Progenitor cell of endocrine pancreas (in vitro differentiated cells): ENCODE results near the gene SLC25A19. TPM values are rescaled to one million over a fixed set of nuclear protein-coding genes. Genes with fewer than 3 reads are reported as not detected.

Source experiments
- DNase-seq: peaks from one replicate; pipeline ENCODE4 v3.0.0; 2021; ENCODE audit warnings: low spot score; ENCODE audit not compliant: unreplicated experiment
- H3K27ac Mint-ChIP-seq: 2 replicates; pipeline ENCODE4 v1.8.0; 2021; ENCODE audit warnings: mild to moderate bottlenecking, moderate library complexity, mixed read lengths
- H3K27me3 Mint-ChIP-seq: 2 replicates; pipeline ENCODE4 v1.8.0; 2021; ENCODE audit warnings: mixed read lengths
- H3K36me3 Mint-ChIP-seq: 2 replicates; pipeline ENCODE4 v1.8.0; 2022; ENCODE audit warnings: mixed read lengths; ENCODE audit not compliant: insufficient read depth
- H3K4me1 Mint-ChIP-seq: 2 replicates; pipeline ENCODE4 v1.8.0; 2021; ENCODE audit warnings: low read depth, mixed read lengths
- H3K4me3 Mint-ChIP-seq: 2 replicates; pipeline ENCODE4 v1.8.0; 2021; ENCODE audit warnings: low read depth, mild to moderate bottlenecking, moderate library complexity, mixed read lengths
- H3K9me3 Mint-ChIP-seq: 2 replicates; pipeline ENCODE4 v1.8.0; 2021; ENCODE audit warnings: low read depth, mixed read lengths
- total RNA-seq: library from RNA; stranded (reverse); gene quantifications from 2 replicates; pipeline ENCODE4 v1.2.1, GENCODE V29; 2021
- TF ChIP-seq, protein P1 (sequence below): fragments of 200-600 bp; sonication (generic); IDR thresholded peaks from one replicate; pipeline ENCODE4 v1.5.0; 2021; ENCODE audit warnings: antibody characterized with exemption, mild to moderate bottlenecking; ENCODE audit not compliant: unreplicated experiment

Gene SLC25A19
- total RNA-seq, 1 donor from 2014 or later = 18.4 TPM

DNA sequence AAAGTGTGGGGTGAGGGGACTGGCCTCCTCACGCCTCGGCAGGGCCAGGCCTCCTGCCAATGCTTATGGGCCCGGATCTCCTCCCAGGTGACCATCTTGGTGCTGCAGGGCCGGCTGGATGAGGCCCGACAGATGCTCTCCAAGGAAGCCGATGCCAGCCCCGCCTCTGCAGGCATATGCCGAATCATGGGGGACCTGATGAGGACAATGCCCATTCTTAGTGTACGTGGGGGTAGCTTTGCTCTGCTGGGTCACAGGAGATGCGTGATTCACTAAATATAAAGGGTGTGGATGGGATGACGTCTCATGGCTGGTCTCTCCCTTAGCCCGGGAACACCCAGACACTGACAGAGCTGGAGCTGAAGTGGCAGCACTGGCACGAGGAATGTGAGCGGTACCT, 64.2 kb downstream of the SLC25A19 start:
- Mint-ChIP-seq H3K27ac (no peak overlapping the region), H3K4me3 (no peak overlapping the region), H3K27me3 (no peaks in the 10 kb centered on the region), H3K36me3 (peaks cover 13% of the 10 kb centered on the region), H3K9me3 (no peaks in the 10 kb centered on the region), H3K4me1 (no peaks in the 10 kb centered on the region)
- DNase-seq = no peak
- TF ChIP-seq, protein P1, sequence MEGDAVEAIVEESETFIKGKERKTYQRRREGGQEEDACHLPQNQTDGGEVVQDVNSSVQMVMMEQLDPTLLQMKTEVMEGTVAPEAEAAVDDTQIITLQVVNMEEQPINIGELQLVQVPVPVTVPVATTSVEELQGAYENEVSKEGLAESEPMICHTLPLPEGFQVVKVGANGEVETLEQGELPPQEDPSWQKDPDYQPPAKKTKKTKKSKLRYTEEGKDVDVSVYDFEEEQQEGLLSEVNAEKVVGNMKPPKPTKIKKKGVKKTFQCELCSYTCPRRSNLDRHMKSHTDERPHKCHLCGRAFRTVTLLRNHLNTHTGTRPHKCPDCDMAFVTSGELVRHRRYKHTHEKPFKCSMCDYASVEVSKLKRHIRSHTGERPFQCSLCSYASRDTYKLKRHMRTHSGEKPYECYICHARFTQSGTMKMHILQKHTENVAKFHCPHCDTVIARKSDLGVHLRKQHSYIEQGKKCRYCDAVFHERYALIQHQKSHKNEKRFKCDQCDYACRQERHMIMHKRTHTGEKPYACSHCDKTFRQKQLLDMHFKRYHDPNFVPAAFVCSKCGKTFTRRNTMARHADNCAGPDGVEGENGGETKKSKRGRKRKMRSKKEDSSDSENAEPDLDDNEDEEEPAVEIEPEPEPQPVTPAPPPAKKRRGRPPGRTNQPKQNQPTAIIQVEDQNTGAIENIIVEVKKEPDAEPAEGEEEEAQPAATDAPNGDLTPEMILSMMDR = no peak

Other genes with a start within 250 kb of the SLC25A19 start
- 160 and 163 TPM in 2 replicates for gene ATP5PD, start 242.5 kb downstream of the SLC25A19 start, total RNA-seq
- gene KCTD2, start 242.2 kb downstream of the SLC25A19 start, total RNA-seq = 24.9 and 27.1 TPM in 2 replicates
- 16.0 and 16.9 TPM in 2 replicates for gene SLC16A5, start 201.5 kb downstream of the SLC25A19 start, total RNA-seq
- 16.7 and 16.9 TPM in 2 replicates for gene ARMC7, start 179.5 kb downstream of the SLC25A19 start, total RNA-seq
- gene NT5C, start 157.7 kb downstream of the SLC25A19 start, total RNA-seq = 53.3 and 58.8 TPM in 2 replicates
- 202 TPM in 2 replicates for gene JPT1, start 134.9 kb downstream of the SLC25A19 start, total RNA-seq
- gene SUMO2, start 106.5 kb downstream of the SLC25A19 start, total RNA-seq = 616 and 633 TPM in 2 replicates
- gene NUP85, start 83.8 kb downstream of the SLC25A19 start, total RNA-seq = 83.8 and 86.9 TPM in 2 replicates
- gene GGA3, start 27.8 kb downstream of the SLC25A19 start, total RNA-seq = 66.8 and 68.1 TPM in 2 replicates
- gene MRPS7, start 27.6 kb downstream of the SLC25A19 start, total RNA-seq = 55.2 and 59.2 TPM in 2 replicates
- 14.8 and 16.3 TPM in 2 replicates for gene MIF4GD, start 18.2 kb downstream of the SLC25A19 start, total RNA-seq
- gene GRB2, start 116.2 kb upstream of the SLC25A19 start, total RNA-seq = 84.8 and 87.5 TPM in 2 replicates
- gene TMEM94, start 167.2 kb upstream of the SLC25A19 start, total RNA-seq = 168 and 197 TPM in 2 replicates
- 47.6 and 50.6 TPM in 2 replicates for gene CASKIN2, start 226.1 kb upstream of the SLC25A19 start, total RNA-seq
- 56.0 and 56.4 TPM in 2 replicates for gene TSEN54, start 227.1 kb upstream of the SLC25A19 start, total RNA-seq
- gene LLGL2, start 236.3 kb upstream of the SLC25A19 start, total RNA-seq = 232 and 235 TPM in 2 replicates